IPS-NIHi7 (cell line): Measurements from ENCODE around the gene PRAMEF20.

ENCODE experiments used
- DNase-seq: peaks from one replicate; pipeline ENCODE4 v3.0.0; 2012; ENCODE audit warnings: mixed read lengths; ENCODE audit errors: extremely low spot score

PRAMEF20 gene

DNA sequence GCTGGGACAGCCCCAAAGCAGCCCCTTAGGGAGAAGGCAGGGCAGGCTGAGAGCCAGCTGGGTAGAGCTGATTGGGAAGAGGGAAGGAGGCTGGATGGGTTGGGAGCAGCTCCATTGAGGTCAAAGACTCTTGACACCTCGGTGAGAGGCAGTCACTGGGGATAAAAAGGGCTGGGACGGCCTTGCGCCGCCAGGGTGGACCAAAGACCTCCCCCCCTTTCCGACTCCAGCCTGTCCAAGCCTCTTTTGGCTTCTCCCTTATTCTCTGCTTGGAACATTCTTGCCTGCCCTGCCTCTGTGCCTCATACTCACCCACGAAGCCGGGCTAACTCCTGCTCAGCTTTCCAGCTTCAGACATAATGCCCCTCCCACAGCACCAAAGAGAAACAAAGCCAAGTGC, 52.4 kb downstream of the PRAMEF20 start:
- no peak for DNase-seq

- DNase-seq, result no peak
Observed at GRCh38 chr1:13465515-13465914, 55.3 kb downstream of the PRAMEF20 start.

DNA sequence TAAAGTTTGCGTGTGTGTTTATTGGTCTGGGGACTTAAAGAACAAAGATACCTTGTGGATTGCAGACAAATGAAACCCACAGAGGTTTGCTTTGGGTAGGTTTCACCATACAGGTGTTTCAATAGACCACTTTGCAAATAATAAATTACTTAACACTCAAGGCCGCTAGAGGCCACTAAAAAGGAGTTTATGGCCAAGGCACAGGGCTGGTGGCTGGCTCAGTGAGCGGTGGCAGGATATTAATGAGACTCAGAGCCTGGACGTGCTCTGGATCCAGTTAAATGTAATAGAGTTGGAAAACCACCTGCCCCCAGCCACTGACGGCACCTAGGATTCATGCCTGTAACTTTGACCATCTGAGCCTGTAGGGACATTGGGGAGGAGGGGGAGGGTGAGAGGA, 59.1 kb downstream of the PRAMEF20 start:
- peak; percentile 26 for DNase-seq
